OCI-LY1 (cell line): ENCODE measurements around the gene TRIM59.

Source experiments
- H2AFZ ChIP-seq: fragments of 200-600 bp; sonication (generic), shearing (Covaris generic); 2 replicates; pipeline ENCODE4 v1.6.0; 2014; ENCODE audit warnings: antibody characterized with exemption, mild to moderate bottlenecking, low read length
- H3F3A ChIP-seq: fragments of 200-600 bp; sonication (generic), shearing (Covaris generic); 2 replicates; pipeline ENCODE4 v1.6.0; 2014; ENCODE audit warnings: mild to moderate bottlenecking, antibody characterized with exemption, low read length, moderate library complexity; ENCODE audit not compliant: insufficient read depth
- H3K27ac ChIP-seq: fragments of 200-600 bp; sonication (generic); 2 replicates; pipeline ENCODE4 v1.5.1; 2014; ENCODE audit warnings: low read length, mixed run types, mild to moderate bottlenecking, low read depth; ENCODE audit not compliant: poor library complexity, severe bottlenecking
- H3K27me3 ChIP-seq: fragments of 200-600 bp; sonication (generic); 2 replicates; pipeline ENCODE4 v1.6.0; 2014; ENCODE audit warnings: antibody characterized with exemption, mild to moderate bottlenecking, low read length, moderate library complexity; ENCODE audit not compliant: insufficient read depth
- H3K36me3 ChIP-seq: fragments of 200-600 bp; sonication (generic); 2 replicates; pipeline ENCODE4 v1.6.1; 2014; ENCODE audit warnings: mild to moderate bottlenecking, antibody characterized with exemption, low read length, moderate library complexity, mixed read lengths; ENCODE audit not compliant: insufficient read depth
- H3K4me1 ChIP-seq: fragments of 200-600 bp; sonication (generic); 2 replicates; pipeline ENCODE4 v1.5.1; 2014; ENCODE audit warnings: mild to moderate bottlenecking, low read length, moderate library complexity; ENCODE audit not compliant: insufficient read depth, severe bottlenecking
- H3K4me2 ChIP-seq: fragments of 200-600 bp; sonication (generic), shearing (Covaris generic); 2 replicates; pipeline ENCODE4 v1.6.1; 2014; ENCODE audit warnings: low read length
- H3K4me3 ChIP-seq: fragments of 200-600 bp; sonication (generic); 2 replicates; pipeline ENCODE4 v1.5.1; 2014; ENCODE audit warnings: low read length, low read depth, mild to moderate bottlenecking, mixed read lengths; ENCODE audit not compliant: poor library complexity, severe bottlenecking
- H3K79me2 ChIP-seq: fragments of 200-600 bp; shearing (Covaris generic); 2 replicates; pipeline ENCODE4 v1.6.1; 2016; ENCODE audit warnings: mixed run types, low read length, mixed read lengths; ENCODE audit not compliant: insufficient read depth
- H3K9ac ChIP-seq: fragments of 200-600 bp; sonication (generic), shearing (Covaris generic); 2 replicates; pipeline ENCODE4 v1.6.1; 2014; ENCODE audit warnings: mild to moderate bottlenecking, low read length, mixed read lengths
- H3K9me2 ChIP-seq: fragments of 200-600 bp; sonication (generic), shearing (Covaris generic); 2 replicates; pipeline ENCODE4 v1.6.1; 2014; ENCODE audit warnings: low read depth, mild to moderate bottlenecking, low read length, mixed read lengths
- H3K9me3 ChIP-seq: fragments of 200-600 bp; shearing (Covaris generic); 2 replicates; pipeline ENCODE4 v1.6.1; 2014; ENCODE audit warnings: low read length, mixed read lengths
- H4K20me1 ChIP-seq: fragments of 200-600 bp; sonication (generic), shearing (Covaris generic); 2 replicates; pipeline ENCODE4 v1.6.0; 2016; ENCODE audit warnings: mild to moderate bottlenecking, low read length; ENCODE audit not compliant: insufficient read depth
- EZH2 ChIP-seq: fragments of 200-600 bp; sonication (generic), shearing (Covaris generic); IDR thresholded peaks from 2 replicates; pipeline ENCODE4 v1.8.0; 2017; ENCODE audit warnings: borderline replicate concordance, mixed run types, mild to moderate bottlenecking, antibody characterized with exemption, low read length, moderate library complexity, mixed read lengths
- TF ChIP-seq, protein P1 (sequence below): fragments of 200-600 bp; sonication (generic), shearing (Covaris generic); IDR thresholded peaks from 2 replicates; pipeline ENCODE4 v1.5.1; 2017; ENCODE audit warnings: mild to moderate bottlenecking, antibody characterized with exemption, low read length, moderate library complexity, mixed read lengths

Gene TRIM59

GRCh38 chr3:160398820-160399124 is 50.8 kb downstream of the TRIM59 start:
- Histone ChIP-seq H3K27ac (peak overlapping the region; percentile 89), H3K4me3 (peak overlapping the region; percentile 84), H3K27me3 (no peaks in the 10 kb centered on the region), H4K20me1 (no peaks in the 10 kb centered on the region), H3F3A (no peaks in the 10 kb centered on the region), H3K9me3 (no peaks in the 10 kb centered on the region), H2AFZ (peak overlapping the region; percentile 77; the same call in 1 of the 2 replicates), H3K4me2 (peak overlapping the region; percentile 93), H3K9ac (peak overlapping the region; percentile 90), H3K4me1 (peaks cover 48% of the 10 kb centered on the region), H3K36me3 (peaks cover 41% of the 10 kb centered on the region), H3K9me2 (no peaks in the 10 kb centered on the region), H3K79me2 (peaks cover 76% of the 10 kb centered on the region)
- TF ChIP-seq, protein P1, sequence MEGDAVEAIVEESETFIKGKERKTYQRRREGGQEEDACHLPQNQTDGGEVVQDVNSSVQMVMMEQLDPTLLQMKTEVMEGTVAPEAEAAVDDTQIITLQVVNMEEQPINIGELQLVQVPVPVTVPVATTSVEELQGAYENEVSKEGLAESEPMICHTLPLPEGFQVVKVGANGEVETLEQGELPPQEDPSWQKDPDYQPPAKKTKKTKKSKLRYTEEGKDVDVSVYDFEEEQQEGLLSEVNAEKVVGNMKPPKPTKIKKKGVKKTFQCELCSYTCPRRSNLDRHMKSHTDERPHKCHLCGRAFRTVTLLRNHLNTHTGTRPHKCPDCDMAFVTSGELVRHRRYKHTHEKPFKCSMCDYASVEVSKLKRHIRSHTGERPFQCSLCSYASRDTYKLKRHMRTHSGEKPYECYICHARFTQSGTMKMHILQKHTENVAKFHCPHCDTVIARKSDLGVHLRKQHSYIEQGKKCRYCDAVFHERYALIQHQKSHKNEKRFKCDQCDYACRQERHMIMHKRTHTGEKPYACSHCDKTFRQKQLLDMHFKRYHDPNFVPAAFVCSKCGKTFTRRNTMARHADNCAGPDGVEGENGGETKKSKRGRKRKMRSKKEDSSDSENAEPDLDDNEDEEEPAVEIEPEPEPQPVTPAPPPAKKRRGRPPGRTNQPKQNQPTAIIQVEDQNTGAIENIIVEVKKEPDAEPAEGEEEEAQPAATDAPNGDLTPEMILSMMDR = no peak
- TF ChIP-seq EZH2 = no peak

- Histone ChIP-seq H3K9ac (no peak overlapping the region), H3K27ac (no peak overlapping the region), H3K79me2 (peaks cover 49% of the 10 kb centered on the region), H2AFZ (no peak overlapping the region), H3K9me3 (no peaks in the 10 kb centered on the region), H3K4me3 (no peak overlapping the region), H3K4me2 (no peak overlapping the region), H4K20me1 (no peaks in the 10 kb centered on the region), H3K9me2 (no peaks in the 10 kb centered on the region), H3F3A (no peaks in the 10 kb centered on the region), H3K27me3 (no peaks in the 10 kb centered on the region), H3K36me3 (peaks cover 15% of the 10 kb centered on the region; the same call in 1 of the 2 replicates), H3K4me1 (peaks cover 35% of the 10 kb centered on the region)
- TF ChIP-seq, protein P1 = no peak
- TF ChIP-seq EZH2 = no peak
Measured at GRCh38 chr3:160395297-160395696, 54.3 kb downstream of the TRIM59 start.

DNA sequence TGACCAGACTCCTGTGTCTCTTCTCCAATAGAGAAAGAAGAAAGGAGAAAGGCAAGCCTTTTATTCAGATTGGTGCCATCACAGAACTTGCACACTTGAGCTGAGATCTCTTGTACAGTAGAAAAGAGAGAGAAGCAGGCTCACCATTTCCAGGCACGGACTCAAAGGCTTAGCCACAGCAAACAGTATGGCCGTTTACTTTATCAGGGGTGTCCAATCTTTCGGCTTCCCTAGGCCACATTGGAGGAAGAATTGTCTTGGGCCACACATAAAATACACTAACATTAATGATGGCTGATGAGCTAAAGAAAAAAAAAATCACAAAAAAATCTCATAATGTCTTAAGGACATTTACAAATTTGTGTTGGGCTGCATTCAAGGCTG is 55.6 kb downstream of the TRIM59 start:
- Histone ChIP-seq H3K9me3 (no peaks in the 10 kb centered on the region), H3K4me3 (no peak overlapping the region), H2AFZ (no peak overlapping the region), H3K9ac (no peak overlapping the region), H3K27me3 (no peaks in the 10 kb centered on the region), H4K20me1 (no peaks in the 10 kb centered on the region), H3K4me1 (peaks cover 35% of the 10 kb centered on the region), H3K9me2 (no peaks in the 10 kb centered on the region), H3K79me2 (peaks cover 41% of the 10 kb centered on the region), H3K4me2 (no peak overlapping the region), H3K27ac (no peak overlapping the region), H3K36me3 (peaks cover 9% of the 10 kb centered on the region; the same call in 1 of the 2 replicates), H3F3A (no peaks in the 10 kb centered on the region)
- TF ChIP-seq EZH2 = no peak
- TF ChIP-seq, protein P1 = no peak
